Left kidney (tissue), 8 donors: Measurements from ENCODE around the gene ASCL2. TPM values are rescaled to one million over a fixed set of nuclear protein-coding genes. Genes with fewer than 3 reads are reported as not detected.

Experiments used
- DNase-seq: peaks from one replicate; pipeline ENCODE4 v3.0.0-alpha.2; 2013
- long read RNA-seq, 8 donors: transcript quantifications; one replicate each; lab custom pipeline, GENCODE V29; 2026
- polyA plus RNA-seq: library from polyadenylated mRNA; unstranded; fragments of 120-200 nt; gene quantifications from one replicate; pipeline ENCODE4 v1.2.1, GENCODE V29; 2013; ENCODE audit not compliant: insufficient read length

ASCL2 gene
- 1.7 TPM for polyA plus RNA-seq
- long read RNA-seq, donor 1, transcript ASCL2-201 (2 exons, 1,852 nt) = major isoform, 14 of 14 reads
- long read RNA-seq, donor 1, partial matches to known transcripts = 0 of 14 reads
- long read RNA-seq, donor 1, other reads (novel, unspliced or antisense) = 0 of 14 reads
- long read RNA-seq, donor 2, transcript ASCL2-201 (2 exons, 1,852 nt) = major isoform, 8 of 8 reads
- long read RNA-seq, donor 2, partial matches to known transcripts = 0 of 8 reads
- long read RNA-seq, donor 2, other reads (novel, unspliced or antisense) = 0 of 8 reads
- long read RNA-seq, donor 3, transcript ASCL2-201 (2 exons, 1,852 nt) = major isoform, 6 of 6 reads
- long read RNA-seq, donor 3, partial matches to known transcripts = 0 of 6 reads
- long read RNA-seq, donor 3, other reads (novel, unspliced or antisense) = 0 of 6 reads
- long read RNA-seq, donor 4 = 0 reads
- long read RNA-seq, donor 5, transcript ASCL2-201 (2 exons, 1,852 nt) = major isoform, 20 of 33 reads
- long read RNA-seq, donor 5, partial matches to known transcripts = 13 of 33 reads
- long read RNA-seq, donor 5, other reads (novel, unspliced or antisense) = 0 of 33 reads
- long read RNA-seq, donor 6, transcript ASCL2-201 (2 exons, 1,852 nt) = major isoform, 17 of 17 reads
- long read RNA-seq, donor 6, partial matches to known transcripts = 0 of 17 reads
- long read RNA-seq, donor 6, other reads (novel, unspliced or antisense) = 0 of 17 reads
- long read RNA-seq, donor 7, transcript ASCL2-201 (2 exons, 1,852 nt) = major isoform, 8 of 8 reads
- long read RNA-seq, donor 7, partial matches to known transcripts = 0 of 8 reads
- long read RNA-seq, donor 7, other reads (novel, unspliced or antisense) = 0 of 8 reads
- long read RNA-seq, donor 8, partial matches to known transcripts = 0 of 3 reads
- long read RNA-seq, donor 8, other reads (novel, unspliced or antisense) = 0 of 3 reads

GRCh38 chr11:2270322-2271076, at the start of gene ASCL2:
Gene ASCL2, minus strand, starts transcription at chr11:2270588. Its CDS starts 256 bp downstream, at chr11:2270332.
- DNase-seq = no peak

- DNase-seq = no peak
These were observed 49.5 kb upstream of the ASCL2 start for GRCh38 chr11:2319791-2320472.

- no peak for DNase-seq
These were observed 48.3 kb upstream of the ASCL2 start for GRCh38 chr11:2318707-2319106.

- DNase-seq = no peak
These were observed 47.7 kb upstream of the ASCL2 start for GRCh38 chr11:2318123-2318522.

GRCh38 chr11:2317354-2318050, 47.1 kb upstream of the ASCL2 start:
- no peak for DNase-seq

DNA sequence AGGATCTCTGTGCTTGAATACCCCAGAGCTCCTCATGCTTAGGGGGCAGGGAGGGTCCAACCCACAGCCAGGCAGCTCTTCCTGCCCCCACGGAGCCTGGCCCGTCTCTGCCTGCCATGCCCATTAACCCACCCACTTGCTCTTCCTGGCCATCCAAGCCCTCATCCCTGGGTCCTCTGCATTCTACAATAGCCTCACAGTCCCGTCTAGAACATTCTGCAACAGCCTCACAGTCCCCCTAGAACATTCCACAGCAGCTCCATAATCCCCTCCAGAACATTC, 46.5 kb upstream of the ASCL2 start:
- DNase-seq = no peak

- DNase-seq = no peak
These were observed 46.0 kb upstream of the ASCL2 start for GRCh38 chr11:2316169-2316962.

GRCh38 chr11:2315395-2316168, 45.2 kb upstream of the ASCL2 start:
- no peak for DNase-seq

DNA sequence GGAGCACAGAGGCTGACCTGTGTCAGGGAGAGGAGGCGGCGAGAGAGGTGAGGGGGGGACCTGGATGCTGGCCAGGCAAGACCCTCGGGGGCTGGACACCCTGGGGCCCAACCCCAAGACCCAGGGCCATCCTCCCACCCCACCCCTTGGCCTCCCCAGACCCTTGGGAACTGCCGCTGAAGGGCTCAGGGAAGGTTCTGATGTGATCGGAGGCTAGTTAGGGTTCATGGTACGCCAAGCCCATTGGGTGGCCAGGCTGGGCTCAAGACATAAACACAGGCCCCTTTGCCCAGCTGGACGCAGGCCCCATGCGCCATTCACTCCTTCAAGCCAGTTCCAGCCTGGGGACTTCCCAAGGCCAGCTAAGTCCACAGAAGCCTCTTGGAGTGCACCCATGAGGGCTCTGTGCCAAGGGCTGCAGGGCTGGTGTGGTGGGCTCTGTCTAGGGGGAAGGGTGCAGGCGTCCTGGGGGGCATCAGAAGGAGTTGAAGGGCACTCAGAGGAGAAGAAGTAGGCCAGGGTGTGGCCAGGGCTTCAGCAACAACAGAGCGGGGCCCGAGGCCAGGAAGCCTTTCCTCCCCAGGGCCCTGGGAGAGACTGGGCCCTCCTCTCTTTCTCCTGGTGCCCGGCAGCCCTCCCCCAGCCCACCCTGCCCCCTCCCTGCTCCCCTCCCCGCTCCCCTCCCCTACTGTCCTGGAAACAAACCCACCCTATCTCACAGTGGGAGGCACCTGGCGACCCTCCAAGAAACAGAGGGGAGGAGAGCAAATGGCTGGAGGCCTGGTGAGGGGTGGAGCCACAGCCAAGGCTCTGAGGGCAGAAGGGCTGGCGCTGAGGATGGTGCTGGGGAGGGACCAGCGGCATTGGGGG, 44.4 kb upstream of the ASCL2 start:
- DNase-seq = peak; percentile 90

DNA sequence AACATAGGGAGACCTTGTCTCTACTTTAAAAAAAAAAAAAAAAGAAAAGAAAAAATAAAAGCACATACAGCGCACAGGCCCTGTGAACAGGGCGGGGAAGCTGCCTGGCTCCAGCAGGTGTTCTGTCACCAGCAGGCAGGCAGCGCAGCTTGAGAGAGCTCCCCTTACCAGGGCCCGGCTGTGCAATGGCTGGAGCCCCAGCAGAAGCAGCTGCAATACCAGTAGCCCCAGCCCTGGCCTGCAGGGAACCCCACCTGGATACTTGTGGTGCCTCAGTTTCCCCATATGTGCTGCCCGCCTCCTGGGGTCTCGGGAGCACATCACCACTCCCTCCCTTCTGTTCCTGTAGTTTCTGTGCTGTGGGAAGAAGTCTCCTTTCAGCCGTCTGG, 43.7 kb upstream of the ASCL2 start:
- no peak for DNase-seq

- no peak for DNase-seq
These were observed 42.9 kb upstream of the ASCL2 start for GRCh38 chr11:2313051-2313951.

GRCh38 chr11:2312232-2313042, 42.0 kb upstream of the ASCL2 start:
- DNase-seq = no peak

DNA sequence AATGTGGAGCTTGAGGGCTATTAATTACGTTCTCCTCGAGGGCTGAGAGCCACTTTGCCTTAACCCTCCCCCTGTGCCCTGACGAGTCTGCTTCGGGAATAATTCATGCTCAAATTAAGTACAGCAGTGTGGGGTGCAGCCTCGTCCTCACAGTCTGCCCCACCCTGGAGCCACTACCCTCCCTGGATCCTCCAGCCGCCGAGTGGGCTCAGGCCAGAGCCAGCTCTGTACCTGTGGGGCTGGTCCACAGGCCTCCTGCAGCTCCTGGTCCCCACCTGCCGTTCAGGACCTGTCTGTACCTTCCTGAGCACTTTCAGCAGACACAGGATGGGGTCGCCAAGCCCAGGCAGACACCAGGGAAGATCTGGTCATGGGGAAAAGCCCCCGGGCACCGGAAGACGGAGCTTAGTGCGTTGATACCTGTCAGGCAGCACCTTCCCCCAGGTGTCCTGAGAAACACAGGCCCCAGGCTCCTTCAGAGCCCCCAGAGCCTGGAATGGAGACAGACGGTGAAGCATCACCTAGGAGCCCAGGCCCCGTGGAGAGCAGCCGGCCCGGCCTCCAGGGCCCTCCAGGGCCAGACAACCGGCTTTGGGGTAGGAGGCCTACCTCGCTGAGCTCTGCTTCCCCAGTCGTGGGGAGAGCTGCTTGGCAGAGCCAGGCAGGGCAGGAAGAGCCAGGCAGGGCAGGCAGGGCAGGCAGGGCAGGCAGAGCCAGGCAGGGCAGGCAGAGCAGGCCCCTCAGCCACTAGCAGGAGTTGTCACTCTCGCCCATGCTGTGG, 41.2 kb upstream of the ASCL2 start:
- DNase-seq = no peak

GRCh38 chr11:2310786-2311352, 40.5 kb upstream of the ASCL2 start:
- DNase-seq = no peak

DNA sequence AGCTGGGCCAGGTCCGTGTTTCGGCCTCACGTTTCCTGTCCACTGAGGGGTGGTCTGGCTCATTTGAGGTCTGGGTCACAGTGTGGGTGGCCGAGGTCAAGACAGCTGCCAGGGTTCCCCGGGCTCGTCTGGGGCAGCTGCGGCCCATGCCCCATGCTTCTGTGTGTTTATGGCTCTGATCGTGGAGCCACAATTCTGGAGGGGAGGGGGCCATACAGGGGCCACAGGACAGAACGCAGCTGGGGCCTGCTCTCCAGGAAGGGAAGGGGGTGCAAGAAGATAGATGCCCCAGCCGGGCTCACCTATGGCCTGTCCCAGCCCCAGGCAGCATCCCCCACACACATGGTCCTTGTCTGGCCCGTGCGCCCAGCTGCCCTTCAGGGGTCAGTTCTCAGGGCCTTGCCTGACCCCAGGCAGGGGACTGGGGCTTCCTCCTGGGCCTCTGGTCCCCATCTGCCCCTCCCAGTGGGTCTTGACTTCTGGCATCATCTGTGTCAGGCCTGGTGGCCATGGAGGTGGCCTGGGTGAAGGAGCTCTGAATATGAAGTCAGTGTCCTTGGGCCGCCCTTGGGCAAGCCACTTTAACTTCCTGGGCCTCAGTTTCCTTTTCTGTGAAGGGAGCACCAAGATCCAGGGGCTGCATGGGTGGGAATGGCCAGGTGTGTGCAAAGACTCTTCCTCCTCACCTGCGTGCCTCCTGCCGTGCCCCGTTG, 39.8 kb upstream of the ASCL2 start:
- no peak for DNase-seq
